Measurements from ENCODE around the gene TMEM156. TPM values are rescaled to one million over a fixed set of nuclear protein-coding genes. Genes with fewer than 3 reads are reported as not detected.

Gene TMEM156
- total RNA-seq, 1 donor from 2014 or later: not detected

DNA sequence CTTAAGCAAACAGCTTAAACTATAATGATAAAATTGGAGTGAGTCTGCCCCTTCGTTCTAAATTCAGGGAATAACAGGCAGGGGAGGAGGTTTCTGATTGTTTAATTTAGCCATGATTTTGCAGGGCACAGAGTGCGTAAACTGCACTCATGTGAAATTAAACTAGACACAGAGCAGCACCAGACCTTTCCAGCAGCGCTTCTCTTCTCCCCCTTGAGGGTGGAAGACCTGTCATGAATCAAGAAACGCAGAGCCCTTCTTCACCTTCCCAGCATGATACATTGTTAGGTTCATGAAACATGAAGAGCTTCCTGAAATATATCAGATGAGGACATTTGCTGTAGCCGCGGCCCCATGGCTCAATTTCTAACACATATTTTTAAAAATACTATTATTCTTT lies 101.5 kb downstream of the TMEM156 start:
- no peak for DNase-seq (ENCODE audit: low spot score)
- Histone ChIP-seq H3K4me3 (no peak overlapping the region), H2AFZ (replicated peaks) (no peak overlapping the region), H3K9ac (no peak overlapping the region), H3K4me1 (peaks cover 17% of the 10 kb centered on the region), H4K20me1 (ENCODE audit: low read depth) (no peaks in the 10 kb centered on the region), H3K27me3 (no peaks in the 10 kb centered on the region), H3K9me3 (ENCODE audit: low read depth) (no peaks in the 10 kb centered on the region), H3K27ac (no peak overlapping the region), H3K36me3 (no peaks in the 10 kb centered on the region), H3K4me2 (no peak overlapping the region), H3F3A (ENCODE audit: low read depth) (no peaks in the 10 kb centered on the region), H3K79me2 (ENCODE audit: low read depth) (no peaks in the 10 kb centered on the region)
- peaks cover 38% of the 10 kb centered on the region for H3K4me1 Mint-ChIP-seq
- H3K27ac Mint-ChIP-seq: peak overlapping the region; percentile 40
- H3K4me3 Mint-ChIP-seq: no peak overlapping the region
- TF ChIP-seq EZH2phosphoT487 (IDR thresholded peaks at IDR 0.05) (no peak), EZH2 (IDR thresholded peaks at IDR 0.05) (no peak)
- TF ChIP-seq, protein P1, sequence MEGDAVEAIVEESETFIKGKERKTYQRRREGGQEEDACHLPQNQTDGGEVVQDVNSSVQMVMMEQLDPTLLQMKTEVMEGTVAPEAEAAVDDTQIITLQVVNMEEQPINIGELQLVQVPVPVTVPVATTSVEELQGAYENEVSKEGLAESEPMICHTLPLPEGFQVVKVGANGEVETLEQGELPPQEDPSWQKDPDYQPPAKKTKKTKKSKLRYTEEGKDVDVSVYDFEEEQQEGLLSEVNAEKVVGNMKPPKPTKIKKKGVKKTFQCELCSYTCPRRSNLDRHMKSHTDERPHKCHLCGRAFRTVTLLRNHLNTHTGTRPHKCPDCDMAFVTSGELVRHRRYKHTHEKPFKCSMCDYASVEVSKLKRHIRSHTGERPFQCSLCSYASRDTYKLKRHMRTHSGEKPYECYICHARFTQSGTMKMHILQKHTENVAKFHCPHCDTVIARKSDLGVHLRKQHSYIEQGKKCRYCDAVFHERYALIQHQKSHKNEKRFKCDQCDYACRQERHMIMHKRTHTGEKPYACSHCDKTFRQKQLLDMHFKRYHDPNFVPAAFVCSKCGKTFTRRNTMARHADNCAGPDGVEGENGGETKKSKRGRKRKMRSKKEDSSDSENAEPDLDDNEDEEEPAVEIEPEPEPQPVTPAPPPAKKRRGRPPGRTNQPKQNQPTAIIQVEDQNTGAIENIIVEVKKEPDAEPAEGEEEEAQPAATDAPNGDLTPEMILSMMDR (IDR thresholded peaks at IDR 0.05): no peak
- H3K27me3 Mint-ChIP-seq (ENCODE audit: insufficient read depth, low read depth): peaks cover 5% of the 10 kb centered on the region
- peaks cover 5% of the 10 kb centered on the region for H3K36me3 Mint-ChIP-seq
- H3K9me3 Mint-ChIP-seq: no peaks in the 10 kb centered on the region

DNA sequence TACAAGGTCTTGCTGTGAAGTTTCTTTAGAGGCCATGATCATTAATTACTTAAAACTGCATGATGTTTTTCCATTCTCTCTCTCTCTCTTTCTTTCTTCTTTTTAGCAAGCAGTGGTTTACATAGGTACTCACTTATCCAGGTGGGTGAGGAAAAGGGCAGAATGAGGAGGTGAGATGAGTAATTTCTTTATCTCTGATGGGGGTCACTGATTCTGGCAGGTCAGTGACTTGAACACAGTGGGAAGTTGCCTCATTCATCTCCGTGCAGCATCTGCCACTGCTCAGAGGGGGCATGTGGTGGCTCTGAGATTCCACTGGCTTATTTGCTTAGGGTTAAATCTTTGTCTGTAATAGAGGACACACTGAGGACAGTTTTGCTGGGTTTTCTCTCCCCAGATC lies 102.0 kb downstream of the TMEM156 start:
- H2AFZ ChIP-seq (replicated peaks): no peak overlapping the region
- H3K36me3 Mint-ChIP-seq: peaks cover 5% of the 10 kb centered on the region
- peak; percentile 27 for DNase-seq (ENCODE audit: low spot score)
- no peak overlapping the region for H3K4me3 ChIP-seq
- no peaks in the 10 kb centered on the region for H3K27me3 ChIP-seq
- H3K4me1 ChIP-seq: peaks cover 22% of the 10 kb centered on the region
- TF ChIP-seq, protein P1 (IDR thresholded peaks at IDR 0.05): no peak
- no peak for TF ChIP-seq EZH2 (IDR thresholded peaks at IDR 0.05)
- TF ChIP-seq EZH2phosphoT487 (IDR thresholded peaks at IDR 0.05): no peak
- no peaks in the 10 kb centered on the region for H3K79me2 ChIP-seq (ENCODE audit: low read depth)
- no peak overlapping the region for H3K9ac ChIP-seq
- H4K20me1 ChIP-seq (ENCODE audit: low read depth): no peaks in the 10 kb centered on the region
- peak overlapping the region; percentile 40 for H3K27ac Mint-ChIP-seq
- H3K9me3 Mint-ChIP-seq: no peaks in the 10 kb centered on the region
- H3K4me3 Mint-ChIP-seq: no peak overlapping the region
- H3K4me1 Mint-ChIP-seq: peaks cover 40% of the 10 kb centered on the region
- H3K27ac ChIP-seq: no peak overlapping the region
- no peaks in the 10 kb centered on the region for H3K36me3 ChIP-seq
- H3F3A ChIP-seq (ENCODE audit: low read depth): no peaks in the 10 kb centered on the region
- no peaks in the 10 kb centered on the region for H3K9me3 ChIP-seq (ENCODE audit: low read depth)
- no peak overlapping the region for H3K4me2 ChIP-seq
- peaks cover 5% of the 10 kb centered on the region for H3K27me3 Mint-ChIP-seq (ENCODE audit: insufficient read depth, low read depth)

DNA sequence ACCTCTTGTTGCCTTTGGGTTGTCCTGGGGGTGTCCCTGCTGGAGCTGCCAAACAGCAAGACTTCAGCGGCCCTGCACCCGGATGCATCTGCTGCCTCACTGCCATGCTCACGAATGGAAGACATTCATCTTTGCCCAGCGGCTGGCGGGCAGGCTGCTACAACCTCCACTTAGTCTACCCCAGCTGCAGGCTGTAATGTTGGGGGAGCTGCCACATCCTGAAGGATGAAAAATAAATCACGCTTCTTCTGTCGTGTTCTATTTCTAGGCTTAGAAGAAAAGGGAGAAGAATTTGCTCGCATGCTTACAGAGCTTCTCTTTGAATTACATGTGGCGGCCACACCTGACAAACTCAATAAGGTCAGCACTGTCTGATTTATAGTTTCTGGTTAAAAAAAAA lies 103.2 kb downstream of the TMEM156 start:
- H4K20me1 ChIP-seq (ENCODE audit: low read depth): no peaks in the 10 kb centered on the region
- H3K4me3 ChIP-seq: no peak overlapping the region
- H2AFZ ChIP-seq (replicated peaks): no peak overlapping the region
- H3K4me2 ChIP-seq: no peak overlapping the region
- Mint-ChIP-seq H3K4me3 (no peak overlapping the region), H3K27me3 (ENCODE audit: insufficient read depth, low read depth) (peaks cover 5% of the 10 kb centered on the region), H3K36me3 (peaks cover 5% of the 10 kb centered on the region), H3K27ac (peak overlapping the region; percentile 76), H3K9me3 (no peaks in the 10 kb centered on the region), H3K4me1 (peaks cover 50% of the 10 kb centered on the region)
- no peaks in the 10 kb centered on the region for H3K27me3 ChIP-seq
- H3F3A ChIP-seq (ENCODE audit: low read depth): no peaks in the 10 kb centered on the region
- H3K9ac ChIP-seq: no peak overlapping the region
- no peaks in the 10 kb centered on the region for H3K79me2 ChIP-seq (ENCODE audit: low read depth)
- no peak for TF ChIP-seq EZH2phosphoT487 (IDR thresholded peaks at IDR 0.05)
- TF ChIP-seq, protein P1 (IDR thresholded peaks at IDR 0.05): no peak
- TF ChIP-seq EZH2 (IDR thresholded peaks at IDR 0.05): no peak
- DNase-seq (ENCODE audit: low spot score): no peak
- no peak overlapping the region for H3K27ac ChIP-seq
- H3K9me3 ChIP-seq (ENCODE audit: low read depth): no peaks in the 10 kb centered on the region
- no peaks in the 10 kb centered on the region for H3K36me3 ChIP-seq
- peaks cover 33% of the 10 kb centered on the region for H3K4me1 ChIP-seq
